HFFc6 (cell line): ENCODE results near the gene OGFOD1. TPM values are rescaled to one million over a fixed set of nuclear protein-coding genes. Genes with fewer than 3 reads are reported as not detected.

ENCODE experiments used
- DNase-seq: peaks from one replicate; pipeline ENCODE4 v3.0.0-alpha.2; 2018
- H3K27ac Mint-ChIP-seq: 2 replicates; pipeline ENCODE4 v1.8.0; 2020; ENCODE audit warnings: mild to moderate bottlenecking, mixed read lengths
- H3K27me3 Mint-ChIP-seq: 2 replicates; pipeline ENCODE4 v1.8.0; 2021; ENCODE audit warnings: mild to moderate bottlenecking, moderate library complexity, mixed read lengths; ENCODE audit not compliant: insufficient read depth
- H3K36me3 Mint-ChIP-seq: 2 replicates; pipeline ENCODE4 v1.8.0; 2021; ENCODE audit warnings: low read depth, mixed read lengths
- H3K4me1 Mint-ChIP-seq: 2 replicates; pipeline ENCODE4 v1.8.0; 2020; ENCODE audit warnings: low read depth, mixed read lengths
- H3K4me3 Mint-ChIP-seq: 2 replicates; pipeline ENCODE4 v1.8.0; 2020; ENCODE audit warnings: mild to moderate bottlenecking, moderate library complexity, mixed read lengths
- H3K9me3 Mint-ChIP-seq: 2 replicates; pipeline ENCODE4 v1.8.0; 2020; ENCODE audit warnings: mild to moderate bottlenecking, mixed read lengths
- CTCF ChIP-seq: fragments of 200-600 bp; sonication (generic); IDR thresholded peaks from 2 replicates; pipeline ENCODE4 v1.5.0; 2021; ENCODE audit warnings: antibody characterized with exemption, mild to moderate bottlenecking
- total RNA-seq, 6 experiments: library from RNA; stranded (reverse); fragmentation: NEBNext Ultra II Directional; extraction: Animal tissue kit (Norgen Biotek cat#: 25700); gene quantifications; 2 replicates in 1 of 6; 3 replicates in 5 of 6; pipeline ENCODE4 v1.2.3, GENCODE V29; 2021

OGFOD1 gene
- total RNA-seq, 6 experiments from 2014 or later, result 62.8 to 77.0 (median 74.3) TPM

GRCh38 chr16:56518425-56518824 is 67.1 kb downstream of the OGFOD1 start:
- Mint-ChIP-seq H3K4me1 (peaks cover 65% of the 10 kb centered on the region), H3K27me3 (no peaks in the 10 kb centered on the region), H3K4me3 (peak overlapping the region; percentile 89), H3K9me3 (no peaks in the 10 kb centered on the region), H3K36me3 (no peaks in the 10 kb centered on the region), H3K27ac (no peak overlapping the region)
- DNase-seq, result no peak
- no peak for TF ChIP-seq CTCF

- Mint-ChIP-seq H3K4me1 (peaks cover 60% of the 10 kb centered on the region), H3K36me3 (no peaks in the 10 kb centered on the region), H3K4me3 (peak within 1 kb of the TSS; percentile 89), H3K9me3 (no peaks in the 10 kb centered on the region), H3K27me3 (no peaks in the 10 kb centered on the region), H3K27ac (peak within 1 kb of the TSS; percentile 61)
- DNase-seq, result peak; percentile 74
- TF ChIP-seq CTCF, result 0 out of 2 replicates have a peak, but pooled peaks have one; percentile 24
These were observed 68.3 kb downstream of the OGFOD1 start, which contains the start of gene BBS2 for GRCh38 chr16:56519459-56520250. Gene BBS2, minus strand, starts transcription at chr16:56520024. Its CDS starts 162 bp downstream, at chr16:56519862.

GRCh38 chr16:56520251-56520577 is 68.9 kb downstream of the OGFOD1 start:
- H3K27me3 Mint-ChIP-seq, result no peaks in the 10 kb centered on the region
- peak overlapping the region; percentile 61 for H3K27ac Mint-ChIP-seq
- H3K4me1 Mint-ChIP-seq, result peaks cover 58% of the 10 kb centered on the region
- H3K4me3 Mint-ChIP-seq, result peak overlapping the region; percentile 89
- no peak for DNase-seq
- TF ChIP-seq CTCF, result no peak
- H3K9me3 Mint-ChIP-seq, result no peaks in the 10 kb centered on the region
- no peaks in the 10 kb centered on the region for H3K36me3 Mint-ChIP-seq

GRCh38 chr16:56525236-56525635 is 73.9 kb downstream of the OGFOD1 start:
- Mint-ChIP-seq H3K27me3 (peaks cover 3% of the 10 kb centered on the region; the same call in 1 of the 2 replicates), H3K4me3 (peak overlapping the region; percentile 65), H3K9me3 (no peaks in the 10 kb centered on the region), H3K27ac (peak overlapping the region; percentile 87), H3K36me3 (no peaks in the 10 kb centered on the region), H3K4me1 (peaks cover 45% of the 10 kb centered on the region)
- no peak for TF ChIP-seq CTCF
- peak; percentile 48 for DNase-seq

Other genes with a start within 250 kb of the OGFOD1 start
- gene AMFR, start 26.0 kb upstream of the OGFOD1 start, total RNA-seq, result 100 to 1,000 TPM; 104 to 117 (median 112) TPM
- gene NUDT21, start 222 bp upstream of the OGFOD1 start, total RNA-seq, result 100 to 1,000 TPM; 114 to 150 (median 138) TPM
- gene BBS2, start 68.5 kb downstream of the OGFOD1 start, total RNA-seq, result 10 to 100 TPM; 26.2 to 33.3 (median 29.5) TPM
- not detected for gene MT4, start 113.5 kb downstream of the OGFOD1 start, total RNA-seq
- not detected for gene MT3, start 138.0 kb downstream of the OGFOD1 start, total RNA-seq
- gene MT2A, start 157.0 kb downstream of the OGFOD1 start, total RNA-seq, result 1,000 to 10,000 TPM in 3 of 6 experiments, 100 to 1,000 TPM in 3; 623 to 1,524 (median 1,044) TPM
- 100 to 1,000 TPM; 192 to 469 (median 458) TPM for gene MT1E, start 174.2 kb downstream of the OGFOD1 start, total RNA-seq
- under 1 TPM in 5 of 6 experiments, not detected in 1; 0.21 to 0.41 (median 0.28) TPM for gene MT1M, start 181.1 kb downstream of the OGFOD1 start, total RNA-seq
- 1 to 10 TPM in 1 of 6 experiments, under 1 TPM in 1, not detected in 4; 0.50 to 1.5 TPM for gene MT1A, start 187.1 kb downstream of the OGFOD1 start, total RNA-seq
- not detected for gene MT1B, start 200.3 kb downstream of the OGFOD1 start, total RNA-seq
- gene MT1F, start 206.4 kb downstream of the OGFOD1 start, total RNA-seq, result not detected
- gene MT1G, start 216.5 kb downstream of the OGFOD1 start, total RNA-seq, result under 1 TPM in 1 of 6 experiments, not detected in 5; 0.73 TPM
- gene MT1H, start 218.3 kb downstream of the OGFOD1 start, total RNA-seq, result not detected
- 10 to 100 TPM; 28.0 to 38.7 (median 33.3) TPM for gene MT1X, start 230.9 kb downstream of the OGFOD1 start, total RNA-seq